ENCODE measurements around the gene CST11.

- TF ChIP-seq, protein P1, sequence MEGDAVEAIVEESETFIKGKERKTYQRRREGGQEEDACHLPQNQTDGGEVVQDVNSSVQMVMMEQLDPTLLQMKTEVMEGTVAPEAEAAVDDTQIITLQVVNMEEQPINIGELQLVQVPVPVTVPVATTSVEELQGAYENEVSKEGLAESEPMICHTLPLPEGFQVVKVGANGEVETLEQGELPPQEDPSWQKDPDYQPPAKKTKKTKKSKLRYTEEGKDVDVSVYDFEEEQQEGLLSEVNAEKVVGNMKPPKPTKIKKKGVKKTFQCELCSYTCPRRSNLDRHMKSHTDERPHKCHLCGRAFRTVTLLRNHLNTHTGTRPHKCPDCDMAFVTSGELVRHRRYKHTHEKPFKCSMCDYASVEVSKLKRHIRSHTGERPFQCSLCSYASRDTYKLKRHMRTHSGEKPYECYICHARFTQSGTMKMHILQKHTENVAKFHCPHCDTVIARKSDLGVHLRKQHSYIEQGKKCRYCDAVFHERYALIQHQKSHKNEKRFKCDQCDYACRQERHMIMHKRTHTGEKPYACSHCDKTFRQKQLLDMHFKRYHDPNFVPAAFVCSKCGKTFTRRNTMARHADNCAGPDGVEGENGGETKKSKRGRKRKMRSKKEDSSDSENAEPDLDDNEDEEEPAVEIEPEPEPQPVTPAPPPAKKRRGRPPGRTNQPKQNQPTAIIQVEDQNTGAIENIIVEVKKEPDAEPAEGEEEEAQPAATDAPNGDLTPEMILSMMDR (IDR thresholded peaks at IDR 0.05): no peak
- TF ChIP-seq ZFX (IDR thresholded peaks at IDR 0.05; ENCODE audit: borderline replicate concordance): no peak
Measured at GRCh38 chr20:23436681-23437080, 16.0 kb downstream of the CST11 start.
